HG03025 (cell line): Measurements from ENCODE around the gene RBM4.

Experiments
- ATAC-seq: cut with Tn5 transposase; IDR thresholded peaks from one replicate; pipeline ENCODE4 v1.9.1; 2021; ENCODE audit warnings: mild to moderate bottlenecking, moderate library complexity; ENCODE audit not compliant: unreplicated experiment, low FRiP score

RBM4 gene

GRCh38 chr11:66687831-66688281, 49.4 kb downstream of the RBM4 start:
- no peak for ATAC-seq

- no peak for ATAC-seq
Observed at GRCh38 chr11:66688561-66689534, 50.3 kb downstream of the RBM4 start.

GRCh38 chr11:66689661-66690590, 51.4 kb downstream of the RBM4 start:
- no peak for ATAC-seq

GRCh38 chr11:66691311-66691980, 52.9 kb downstream of the RBM4 start:
- no peak for ATAC-seq

- ATAC-seq: no peak
Observed at GRCh38 chr11:66692446-66692845, 53.9 kb downstream of the RBM4 start.

- no peak for ATAC-seq
Observed at GRCh38 chr11:66692871-66693331, 54.4 kb downstream of the RBM4 start.

- no peak for ATAC-seq
Observed at GRCh38 chr11:66693356-66694055, 55.0 kb downstream of the RBM4 start.

GRCh38 chr11:66694056-66694410, 55.5 kb downstream of the RBM4 start:
- ATAC-seq: no peak

GRCh38 chr11:66694732-66695207, 56.3 kb downstream of the RBM4 start:
- ATAC-seq: no peak
